Stimulated activated CD4-positive, alpha-beta T cell treated with anti-CD3 and anti-CD28 coated beads, Interleukin-4, amount 100 ng/mL, for 1 hour (primary cell): ENCODE data around the gene NOLC1.
A peak's percentile ranks its signal among the peaks of the same experiment; 100 is the strongest.

Source experiments
- DNase-seq: peaks from one replicate; pipeline ENCODE4 v3.0.0-alpha.2; 2020

Gene NOLC1

DNA sequence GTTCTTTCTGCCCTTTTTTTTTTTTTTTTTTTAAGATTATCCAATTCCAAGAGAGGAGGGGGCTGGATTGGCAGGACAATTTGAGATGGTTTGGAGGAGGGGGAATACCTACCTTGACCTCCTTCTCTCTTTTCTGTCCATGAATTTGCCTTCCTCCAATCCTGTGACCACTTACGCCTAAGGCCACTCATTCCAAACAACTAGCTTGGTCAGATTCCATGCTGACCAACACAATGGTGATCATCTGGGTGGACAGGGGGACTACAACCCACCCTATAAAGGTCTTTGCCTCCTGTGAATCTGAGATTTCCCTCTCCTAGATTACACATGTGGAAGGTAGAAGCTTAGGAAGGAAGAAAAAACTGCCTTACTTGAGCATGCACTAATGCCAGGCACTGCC, 29.7 kb upstream of the NOLC1 start:
- DNase-seq, result no peak

- DNase-seq, result no peak
Measured at GRCh38 chr10:102123223-102123622, 29.0 kb upstream of the NOLC1 start.

DNA sequence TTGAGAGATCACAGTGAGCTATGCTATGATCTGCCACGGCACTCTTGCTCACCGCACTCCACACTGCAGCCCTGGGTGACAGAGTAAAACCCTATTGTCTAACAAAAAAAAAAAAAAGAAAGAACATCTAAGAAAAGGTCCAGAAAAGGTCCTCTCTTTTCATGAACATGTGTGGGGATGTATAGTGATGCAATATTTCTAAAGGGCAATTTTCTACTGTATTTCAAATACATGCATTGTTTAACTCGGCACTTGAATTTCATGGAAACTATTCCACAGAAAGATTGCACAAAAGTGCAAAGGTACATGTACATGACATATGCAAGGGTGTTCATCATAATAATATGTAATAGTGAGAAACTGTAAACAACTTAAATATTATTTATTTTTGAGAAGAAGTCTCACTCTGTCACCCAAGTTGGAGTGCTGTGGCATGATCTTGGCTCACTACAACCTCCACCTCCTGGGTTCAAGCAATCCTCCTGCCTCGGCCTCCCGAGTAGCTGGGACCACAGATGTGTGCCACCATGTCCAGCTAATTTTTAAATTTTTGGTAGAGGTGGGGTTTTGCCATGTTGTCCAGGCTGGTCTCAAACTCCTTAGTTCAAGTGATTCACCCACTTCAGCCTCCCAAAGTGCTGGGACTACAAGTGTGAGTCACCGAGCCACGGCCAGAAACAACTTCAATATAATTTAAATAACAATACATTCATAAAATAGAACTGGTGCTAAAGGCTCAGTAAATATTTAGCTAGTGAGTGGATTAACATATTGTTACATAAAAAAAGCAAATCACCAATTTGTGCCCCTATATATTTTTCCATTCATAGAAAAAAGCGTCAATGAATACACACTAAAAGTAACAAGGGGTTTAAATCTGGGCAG, 20.7 kb upstream of the NOLC1 start:
- no peak for DNase-seq

DNA sequence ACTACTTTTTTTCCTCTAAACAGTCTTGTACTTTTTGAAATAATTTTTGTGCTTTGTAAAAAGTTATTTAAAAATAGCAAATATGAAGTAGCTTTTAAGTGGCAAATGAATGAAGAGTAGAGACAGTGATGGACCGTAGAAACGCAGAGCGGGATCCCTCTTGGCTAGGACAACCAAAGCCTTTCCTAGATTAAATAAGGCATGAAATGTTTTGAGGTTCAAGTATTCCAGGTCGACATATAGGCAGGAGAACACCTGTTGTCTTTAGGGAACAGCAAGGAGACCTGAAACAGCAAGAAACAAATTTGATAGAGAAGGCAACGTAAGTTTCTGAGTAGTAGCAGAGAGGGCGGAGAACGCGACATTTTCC, 20.0 kb upstream of the NOLC1 start:
- DNase-seq, result no peak

DNA sequence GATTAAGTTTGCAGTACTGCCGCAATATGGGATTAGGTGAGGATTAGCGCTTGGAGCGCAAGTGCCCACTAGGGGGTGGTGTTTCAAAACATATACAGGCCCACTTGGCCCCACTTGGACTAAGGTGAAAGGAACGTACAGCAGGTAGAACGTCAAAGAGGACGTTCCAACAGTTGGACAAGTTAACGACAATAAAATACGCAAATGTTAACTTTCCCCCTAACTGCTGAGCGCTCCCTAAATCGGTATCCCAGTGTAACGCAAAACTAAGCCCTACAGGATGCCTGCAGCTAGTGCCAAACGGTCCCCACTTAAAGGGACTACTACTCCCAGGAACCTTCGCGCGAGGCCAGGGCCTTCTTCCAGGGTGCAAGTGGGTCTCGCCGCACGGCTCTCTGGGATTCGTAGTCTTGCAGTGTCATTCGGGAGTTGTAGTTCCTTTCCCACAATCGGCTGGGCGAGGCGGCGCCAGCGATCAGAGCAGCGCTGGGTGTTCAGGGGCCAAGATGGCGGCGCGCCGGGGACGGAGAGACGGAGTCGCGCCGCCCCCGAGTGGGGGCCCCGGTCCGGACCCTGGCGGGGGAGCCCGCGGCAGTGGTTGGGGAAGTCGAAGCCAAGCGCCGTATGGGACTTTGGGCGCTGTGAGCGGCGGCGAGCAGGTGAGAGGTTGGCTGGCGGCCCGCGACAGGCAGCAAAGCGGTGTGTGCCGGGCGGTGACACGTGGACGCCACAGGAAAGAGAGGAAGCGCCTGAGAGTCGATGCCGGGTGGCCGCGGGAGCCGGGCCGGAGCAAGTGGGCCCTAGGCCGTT, 19.4 kb upstream of the NOLC1 start, which contains the start of gene PPRC1:
TSS of gene PPRC1 (plus strand) at position 478 of the 810 bp plus-strand sequence. CDS start at position 507, 29 bp downstream.
- peak; percentile 95 for DNase-seq

DNA sequence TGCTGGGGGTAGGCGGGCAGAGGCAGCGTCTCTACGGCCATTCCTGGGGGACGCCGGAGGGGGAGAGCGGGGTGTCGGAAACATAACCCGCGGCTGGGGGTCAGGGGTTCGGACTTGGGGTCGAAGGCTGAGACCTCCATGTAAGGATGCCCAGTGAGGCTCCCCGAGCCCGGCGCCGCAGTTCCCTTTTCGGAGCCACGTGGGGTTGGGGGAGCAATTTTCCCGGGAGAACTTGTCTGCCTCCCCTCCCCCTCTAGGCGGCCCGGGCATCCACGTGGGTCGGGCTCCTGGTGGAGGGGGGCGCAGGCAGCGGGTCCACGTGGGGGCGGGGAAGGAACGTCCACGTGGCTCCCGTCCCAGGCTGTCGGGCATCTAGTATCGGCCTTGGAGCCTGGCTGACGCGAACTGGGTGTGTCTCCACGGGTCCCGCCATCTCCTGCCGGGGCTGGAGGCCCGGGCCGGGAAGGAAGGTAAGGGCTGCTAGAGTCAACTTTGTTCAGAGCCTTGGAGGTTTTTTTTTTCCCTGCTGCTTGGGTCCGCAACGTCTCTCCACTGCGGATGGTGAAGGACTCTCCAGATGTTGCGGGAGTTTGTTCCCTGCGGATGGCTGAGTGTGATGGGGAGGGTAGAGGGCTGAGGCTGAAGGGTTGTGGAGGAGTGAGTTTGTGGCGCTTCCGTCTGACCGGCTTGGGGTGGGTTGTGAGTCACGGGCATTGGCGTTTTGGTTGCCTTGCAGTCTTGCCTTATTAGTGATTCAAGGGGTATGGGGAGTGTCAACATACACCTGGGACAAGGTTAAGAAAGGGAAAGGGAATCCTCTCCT, 18.6 kb upstream of the NOLC1 start:
- DNase-seq, result peak; percentile 70

DNA sequence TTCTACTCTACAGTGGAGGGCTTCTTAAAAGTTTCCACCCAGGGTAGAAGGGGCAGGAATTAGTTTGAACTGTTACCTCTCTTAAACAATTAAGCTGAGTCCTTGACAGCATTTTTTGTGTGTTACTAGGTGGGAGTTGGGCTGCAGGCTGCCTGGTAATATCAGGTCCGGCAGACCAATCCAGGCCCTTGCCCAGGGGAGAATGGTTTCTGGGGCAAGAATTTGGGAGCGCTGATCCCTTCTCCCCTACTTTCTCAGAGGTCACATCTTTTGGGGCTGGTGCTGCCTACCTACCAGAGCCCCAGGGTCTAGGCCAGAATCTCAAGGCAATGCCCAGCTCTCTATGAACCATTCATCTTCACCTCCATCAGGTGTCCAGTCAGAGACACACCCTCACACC, 17.8 kb upstream of the NOLC1 start:
- DNase-seq, result no peak

GRCh38 chr10:102135956-102136526, 16.1 kb upstream of the NOLC1 start:
- no peak for DNase-seq

DNA sequence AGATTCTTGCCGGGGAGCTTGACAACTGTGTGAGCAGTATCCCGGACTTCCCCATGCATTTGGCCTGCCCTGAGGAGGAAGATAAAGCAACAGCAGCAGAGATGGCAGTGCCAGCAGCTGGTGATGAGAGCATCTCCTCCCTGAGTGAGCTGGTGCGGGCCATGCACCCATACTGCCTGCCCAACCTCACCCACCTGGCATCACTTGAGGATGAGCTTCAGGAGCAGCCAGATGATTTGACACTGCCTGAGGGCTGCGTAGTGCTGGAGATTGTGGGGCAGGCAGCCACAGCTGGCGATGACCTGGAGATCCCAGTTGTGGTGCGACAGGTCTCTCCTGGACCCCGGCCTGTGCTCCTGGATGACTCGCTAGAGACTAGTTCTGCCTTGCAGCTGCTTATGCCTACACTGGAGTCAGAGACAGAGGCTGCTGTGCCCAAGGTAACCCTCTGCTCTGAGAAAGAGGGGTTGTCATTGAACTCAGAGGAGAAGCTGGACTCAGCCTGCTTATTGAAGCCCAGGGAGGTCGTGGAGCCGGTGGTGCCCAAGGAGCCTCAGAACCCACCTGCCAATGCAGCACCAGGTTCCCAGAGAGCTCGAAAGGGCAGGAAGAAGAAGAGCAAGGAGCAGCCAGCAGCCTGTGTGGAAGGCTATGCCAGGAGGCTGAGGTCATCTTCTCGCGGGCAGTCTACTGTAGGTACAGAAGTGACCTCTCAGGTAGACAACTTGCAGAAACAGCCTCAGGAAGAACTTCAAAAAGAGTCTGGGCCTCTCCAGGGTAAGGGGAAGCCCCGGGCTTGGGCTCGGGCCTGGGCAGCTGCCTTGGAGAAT, 12.7 kb upstream of the NOLC1 start:
- no peak for DNase-seq

- DNase-seq, result no peak
Measured at GRCh38 chr10:102140218-102140617, 12.0 kb upstream of the NOLC1 start.

GRCh38 chr10:102140913-102141540, 11.2 kb upstream of the NOLC1 start:
- DNase-seq, result no peak

- no peak for DNase-seq
Measured at GRCh38 chr10:102141583-102142107, 10.5 kb upstream of the NOLC1 start.

DNA sequence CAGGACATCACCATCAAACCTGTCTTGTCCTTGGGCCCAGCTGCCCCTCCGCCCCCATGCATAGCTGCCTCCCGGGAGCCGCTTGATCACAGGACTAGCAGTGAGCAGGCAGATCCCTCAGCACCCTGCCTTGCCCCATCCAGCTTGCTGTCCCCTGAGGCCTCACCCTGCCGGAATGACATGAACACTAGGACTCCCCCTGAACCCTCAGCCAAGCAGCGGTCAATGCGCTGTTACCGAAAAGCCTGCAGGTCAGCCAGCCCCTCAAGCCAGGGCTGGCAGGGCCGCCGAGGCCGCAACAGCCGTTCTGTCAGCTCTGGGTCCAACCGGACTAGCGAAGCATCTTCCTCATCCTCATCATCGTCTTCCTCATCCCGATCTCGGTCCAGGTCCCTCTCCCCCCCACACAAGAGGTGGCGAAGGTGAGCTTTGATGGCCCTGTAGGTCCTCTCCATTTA, 5.2 kb upstream of the NOLC1 start:
- no peak for DNase-seq

DNA sequence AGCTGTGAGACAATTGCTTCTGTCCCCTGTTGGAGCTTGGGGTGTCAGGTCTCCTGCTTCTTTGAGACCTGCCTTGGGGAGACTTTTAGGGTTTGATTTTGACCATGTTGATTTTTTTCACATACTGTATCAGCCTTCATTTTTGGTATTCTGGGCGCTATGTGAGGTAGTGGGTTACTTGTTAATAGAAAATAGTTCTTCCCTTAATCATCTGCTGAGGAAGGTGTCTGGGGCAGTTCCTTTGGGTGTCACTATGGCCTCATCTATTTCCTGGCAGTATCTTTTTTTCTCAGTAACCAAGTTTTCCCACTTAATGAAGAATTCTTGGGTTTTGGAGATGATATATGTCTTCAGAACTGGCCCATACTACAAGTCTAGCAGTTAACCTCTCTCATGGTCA, 4.6 kb upstream of the NOLC1 start:
- no peak for DNase-seq

GRCh38 chr10:102148275-102148674, 3.9 kb upstream of the NOLC1 start:
- no peak for DNase-seq

DNA sequence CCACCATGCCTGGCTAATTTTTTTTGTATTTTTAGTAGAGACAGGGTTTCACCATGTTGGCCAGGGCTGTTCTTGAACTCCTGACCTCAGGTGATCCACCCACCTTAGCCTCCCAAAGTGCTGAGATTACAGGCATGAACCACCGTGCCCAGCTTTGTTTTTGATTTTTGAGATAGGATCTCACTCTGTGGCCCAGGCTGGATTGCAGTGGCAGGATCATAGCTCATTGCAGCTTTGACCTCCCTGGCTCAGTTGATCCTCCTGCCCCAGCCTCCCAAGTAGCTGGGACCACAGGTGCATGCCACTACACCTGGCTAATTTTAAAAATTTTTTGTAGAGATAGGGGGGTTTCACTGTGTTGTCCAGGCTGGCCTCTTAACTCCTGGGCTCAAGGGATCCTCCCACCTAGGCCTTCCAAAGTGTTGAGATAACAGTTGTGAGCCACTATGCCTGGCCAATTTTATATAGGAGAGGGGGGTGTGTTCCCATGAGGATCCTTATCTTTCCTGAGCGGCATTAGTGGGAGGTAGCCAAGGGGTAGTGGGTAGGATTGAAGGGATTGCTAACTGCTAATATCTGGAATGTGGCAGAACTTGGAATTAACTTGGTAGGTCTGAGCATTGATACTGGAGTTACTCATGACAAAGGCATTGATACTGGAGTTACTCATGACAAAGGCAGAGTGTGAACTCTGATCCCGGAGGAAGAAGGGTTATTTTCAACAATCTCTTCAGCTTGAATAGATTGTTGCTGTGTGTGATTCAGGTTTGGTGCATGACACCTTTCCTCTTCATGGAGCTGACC, 1.0 kb upstream of the NOLC1 start:
- no peak for DNase-seq

- DNase-seq, result peak; percentile 63
Measured at GRCh38 chr10:102152545-102152890, 329 bp downstream of the NOLC1 start.

- DNase-seq, result no peak
Measured at GRCh38 chr10:102153093-102153620, 968 bp downstream of the NOLC1 start.

DNA sequence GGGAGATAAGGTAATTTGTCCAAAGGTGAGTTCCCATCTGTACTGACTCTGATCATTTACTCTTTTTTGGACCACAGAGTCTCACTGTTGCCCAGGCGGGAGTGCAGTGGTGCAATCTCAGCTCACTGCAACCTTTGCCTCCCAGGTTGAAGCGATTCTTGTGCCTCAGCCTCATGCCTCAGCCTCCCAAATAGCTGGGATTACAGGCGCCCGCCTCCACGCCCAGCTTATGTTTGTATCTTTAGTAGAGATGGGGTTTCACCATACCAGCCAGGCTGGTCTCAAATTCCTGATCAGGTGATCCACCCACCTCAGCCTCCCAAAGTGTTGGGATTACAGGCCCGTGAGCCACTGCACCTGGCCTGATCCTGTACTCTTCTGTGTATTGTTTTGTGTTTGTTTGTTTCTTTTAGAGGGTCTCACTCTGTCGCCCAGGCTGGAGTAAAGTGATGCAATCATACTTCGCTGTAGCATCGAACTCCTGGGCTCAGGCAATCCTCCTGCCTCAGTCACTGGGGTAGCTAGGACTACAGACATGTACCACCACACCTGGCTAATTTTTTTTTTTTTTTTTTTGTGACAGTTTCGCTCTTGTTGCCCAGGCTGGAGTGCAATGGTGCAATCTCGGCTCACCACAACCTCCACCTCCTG, 2.4 kb downstream of the NOLC1 start:
- DNase-seq, result no peak
